ENCODE data around the gene SRCIN1. TPM values are rescaled to one million over a fixed set of nuclear protein-coding genes. Genes with fewer than 3 reads are reported as not detected.
A peak's percentile ranks its signal among the peaks of the same experiment; 100 is the strongest.

SRCIN1 gene
- total RNA-seq, 2 donors from 2014 or later = 2.8 to 5.9 TPM

GRCh38 chr17:38579934-38580333 is 25.8 kb downstream of the SRCIN1 start:
- Mint-ChIP-seq H3K36me3 (ENCODE audit: low read depth) (no peaks in the 10 kb centered on the region), H3K9me3 (no peaks in the 10 kb centered on the region), H3K4me3 (no peak overlapping the region), H3K4me1 (peaks cover 4% of the 10 kb centered on the region), H3K27ac (no peak overlapping the region), H3K27me3 (ENCODE audit: insufficient read depth) (peaks cover 89% of the 10 kb centered on the region)
- Histone ChIP-seq H3K9me3 (ENCODE audit: control insufficient read depth, low read length) (no peaks in the 10 kb centered on the region), H3K27me3 (ENCODE audit: control insufficient read depth, insufficient read depth, low read length, poor library complexity, severe bottlenecking) (peaks cover 62% of the 10 kb centered on the region), H3K27ac (ENCODE audit: low read depth, low read length) (no peak overlapping the region), H3K36me3 (ENCODE audit: control insufficient read depth, insufficient read depth, low read length) (no peaks in the 10 kb centered on the region), H3K4me3 (ENCODE audit: low read length) (no peak overlapping the region), H3K4me1 (ENCODE audit: control insufficient read depth, insufficient read depth, low read length) (no peaks in the 10 kb centered on the region), H3K9ac (ENCODE audit: extremely low read depth, low read length, poor library complexity, severe bottlenecking) (no peak overlapping the region)
- TF ChIP-seq CTCF (conservative IDR thresholded peaks at IDR 0.05) = peak; percentile 72
- DNase-seq = peak; percentile 94
- WGBS, 2 experiments (ENCODE audit: insufficient coverage in 1 of 2, insufficient read length in 1 of 2) = 28 to 33% methylated on average over 5 to 7 of the region's 7 CpGs

- Histone ChIP-seq H3K9me3 (ENCODE audit: control insufficient read depth, low read length) (no peaks in the 10 kb centered on the region), H3K9ac (ENCODE audit: extremely low read depth, low read length, poor library complexity, severe bottlenecking) (no peak overlapping the region), H3K36me3 (ENCODE audit: control insufficient read depth, insufficient read depth, low read length) (no peaks in the 10 kb centered on the region), H3K4me1 (ENCODE audit: control insufficient read depth, insufficient read depth, low read length) (no peaks in the 10 kb centered on the region), H3K27ac (ENCODE audit: low read depth, low read length) (no peak overlapping the region), H3K27me3 (ENCODE audit: control insufficient read depth, insufficient read depth, low read length, poor library complexity, severe bottlenecking) (peaks cover 69% of the 10 kb centered on the region), H3K4me3 (ENCODE audit: low read length) (no peak overlapping the region)
- peak overlapping the region; percentile 23 for H3K4me3 Mint-ChIP-seq
- no peak for DNase-seq
- no peaks in the 10 kb centered on the region for H3K36me3 Mint-ChIP-seq (ENCODE audit: low read depth)
- 60 to 64% methylated on average over 1 to 7 of the region's 7 CpGs for WGBS, 2 experiments (ENCODE audit: insufficient coverage in 1 of 2, insufficient read length in 1 of 2)
- H3K4me1 Mint-ChIP-seq = no peaks in the 10 kb centered on the region
- H3K9me3 Mint-ChIP-seq = no peaks in the 10 kb centered on the region
- no peak overlapping the region for H3K27ac Mint-ChIP-seq
- peaks cover 91% of the 10 kb centered on the region for H3K27me3 Mint-ChIP-seq (ENCODE audit: insufficient read depth)
- TF ChIP-seq CTCF (conservative IDR thresholded peaks at IDR 0.05) = no peak
These were observed 26.7 kb downstream of the SRCIN1 start for GRCh38 chr17:38579083-38579480.

GRCh38 chr17:38578229-38579082 is 27.3 kb downstream of the SRCIN1 start:
- Histone ChIP-seq H3K27ac (ENCODE audit: low read depth, low read length) (no peak overlapping the region), H3K9me3 (ENCODE audit: control insufficient read depth, low read length) (no peaks in the 10 kb centered on the region), H3K4me3 (ENCODE audit: low read length) (no peak overlapping the region), H3K36me3 (ENCODE audit: control insufficient read depth, insufficient read depth, low read length) (no peaks in the 10 kb centered on the region), H3K9ac (ENCODE audit: extremely low read depth, low read length, poor library complexity, severe bottlenecking) (no peak overlapping the region), H3K27me3 (ENCODE audit: control insufficient read depth, insufficient read depth, low read length, poor library complexity, severe bottlenecking) (peaks cover 73% of the 10 kb centered on the region), H3K4me1 (ENCODE audit: control insufficient read depth, insufficient read depth, low read length) (no peaks in the 10 kb centered on the region)
- Mint-ChIP-seq H3K27me3 (ENCODE audit: insufficient read depth) (peaks cover 93% of the 10 kb centered on the region), H3K4me1 (no peaks in the 10 kb centered on the region), H3K4me3 (peak overlapping the region; percentile 23), H3K36me3 (ENCODE audit: low read depth) (no peaks in the 10 kb centered on the region), H3K27ac (no peak overlapping the region), H3K9me3 (no peaks in the 10 kb centered on the region)
- TF ChIP-seq CTCF (conservative IDR thresholded peaks at IDR 0.05) = no peak
- peak; percentile 90 for DNase-seq
- 6 to 8% methylated on average over 23 to 60 of the region's 63 CpGs for WGBS, 2 experiments (ENCODE audit: insufficient coverage in 1 of 2, insufficient read length in 1 of 2)
